H1 (cell line): ENCODE data around the gene BRIX1. TPM values are rescaled to one million over a fixed set of nuclear protein-coding genes. Genes with fewer than 3 reads are reported as not detected.

ENCODE experiments used
- CHD1 ChIP-seq: IDR thresholded peaks from 2 replicates; pipeline ENCODE4 v1.6.1; 2012; ENCODE audit warnings: low read depth, low read length, improper control_type of control experiment
- KDM1A ChIP-seq: fragments of 200-600, 300-600 bp; sonication (generic); IDR thresholded peaks from 2 replicates; pipeline ENCODE4 v1.7.1; 2016; ENCODE audit warnings: mild to moderate bottlenecking, low read length, borderline replicate concordance
- SP4 ChIP-seq: IDR thresholded peaks from 2 replicates; pipeline ENCODE4 v1.6.1; 2012; ENCODE audit warnings: low read length, inconsistent platforms
- SRF ChIP-seq: IDR thresholded peaks from 2 replicates; pipeline ENCODE4 v1.6.1; 2011; ENCODE audit warnings: mild to moderate bottlenecking, low read depth, low read length, moderate library complexity
- polyA plus RNA-seq, 7 experiments: library from polyadenylated mRNA; depleted of rRNA in 3 of 7; stranded (reverse) in 5 of 7; unstranded in 2 of 7; fragments of >200 nt in 5 of 7; fragments of 200-250 nt in 2 of 7; gene quantifications; 1 replicate in 5 of 7; 2 replicates in 1 of 7; 4 replicates in 1 of 7; pipeline versions ENCODE4 v1.2.1 to v1.2.3, GENCODE V29; 2011 to 2013; ENCODE audit warnings: missing spikeins in 2 of 7, mixed read lengths in 2 of 7
- total RNA-seq: library from RNA; stranded (reverse); fragmentation: NEBNext Ultra II Directional; extraction: Animal tissue kit (Norgen Biotek cat#: 25700); gene quantifications from 2 replicates; pipeline ENCODE4 v1.2.1, GENCODE V29; 2021
- TF ChIP-seq, protein P1 (sequence below): IDR thresholded peaks from 2 replicates; pipeline ENCODE4 v1.6.1; 2011; ENCODE audit warnings: low read length, improper control_type of control experiment

BRIX1 gene
- total and polyA plus RNA-seq, 2 of the 8 experiments (the other 6 are each of a cell fraction or from before 2014, with no cell fraction given): 26.9 to 71.7 TPM

- TF ChIP-seq KDM1A (no peak), SRF (no peak), SP4 (no peak), CHD1 (no peak)
- TF ChIP-seq, protein P1, sequence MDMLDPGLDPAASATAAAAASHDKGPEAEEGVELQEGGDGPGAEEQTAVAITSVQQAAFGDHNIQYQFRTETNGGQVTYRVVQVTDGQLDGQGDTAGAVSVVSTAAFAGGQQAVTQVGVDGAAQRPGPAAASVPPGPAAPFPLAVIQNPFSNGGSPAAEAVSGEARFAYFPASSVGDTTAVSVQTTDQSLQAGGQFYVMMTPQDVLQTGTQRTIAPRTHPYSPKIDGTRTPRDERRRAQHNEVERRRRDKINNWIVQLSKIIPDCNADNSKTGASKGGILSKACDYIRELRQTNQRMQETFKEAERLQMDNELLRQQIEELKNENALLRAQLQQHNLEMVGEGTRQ: no peak
Observed at GRCh38 chr5:34930870-34931269, 15.4 kb downstream of the BRIX1 start (continued).
